Activated T-helper 2 cell treated with anti-CD3 and anti-CD28 coated beads, Interferon-gamma antibody, Interleukin-2, Interleukin-4, amounts not matched to agents 10 μg/mL and 5 μg/mL and 100 μg/mL, durations not matched to agents 14 hours and 24 hours and 36 hours (primary cell): ENCODE data around the gene C1QL1. TPM values are rescaled to one million over a fixed set of nuclear protein-coding genes. Genes with fewer than 3 reads are reported as not detected.

Source experiments
- DNase-seq: peaks from one replicate; pipeline ENCODE4 v3.0.0; 2021; ENCODE audit warnings: low spot score
- H3K27ac Mint-ChIP-seq: one replicate; pipeline ENCODE4 v1.8.0; 2021; ENCODE audit warnings: mixed read lengths
- H3K27me3 Mint-ChIP-seq: one replicate; pipeline ENCODE4 v1.8.0; 2021; ENCODE audit warnings: low read depth, mixed read lengths
- H3K36me3 Mint-ChIP-seq: one replicate; pipeline ENCODE4 v1.8.0; 2021; ENCODE audit warnings: low read depth, mixed read lengths
- H3K4me1 Mint-ChIP-seq: one replicate; pipeline ENCODE4 v1.8.0; 2021; ENCODE audit warnings: low read depth, mixed read lengths
- H3K4me3 Mint-ChIP-seq: one replicate; pipeline ENCODE4 v1.8.0; 2021; ENCODE audit warnings: low read depth, mild to moderate bottlenecking, moderate library complexity, mixed read lengths
- H3K9me3 Mint-ChIP-seq: one replicate; pipeline ENCODE4 v1.8.0; 2021; ENCODE audit warnings: mixed read lengths
- intact Hi-C: fragments of 100-400 bp; cut with micrococcal nuclease; formaldehyde crosslinking; loops from one replicate; pipeline ENCODE4 v1.15.1; 2023
- total RNA-seq: library from RNA; stranded (reverse); gene quantifications from 2 replicates; pipeline ENCODE4 v1.2.3, GENCODE V29; 2022

C1QL1 gene
- total RNA-seq, 1 donor from 2014 or later = 0.41 TPM

DNA sequence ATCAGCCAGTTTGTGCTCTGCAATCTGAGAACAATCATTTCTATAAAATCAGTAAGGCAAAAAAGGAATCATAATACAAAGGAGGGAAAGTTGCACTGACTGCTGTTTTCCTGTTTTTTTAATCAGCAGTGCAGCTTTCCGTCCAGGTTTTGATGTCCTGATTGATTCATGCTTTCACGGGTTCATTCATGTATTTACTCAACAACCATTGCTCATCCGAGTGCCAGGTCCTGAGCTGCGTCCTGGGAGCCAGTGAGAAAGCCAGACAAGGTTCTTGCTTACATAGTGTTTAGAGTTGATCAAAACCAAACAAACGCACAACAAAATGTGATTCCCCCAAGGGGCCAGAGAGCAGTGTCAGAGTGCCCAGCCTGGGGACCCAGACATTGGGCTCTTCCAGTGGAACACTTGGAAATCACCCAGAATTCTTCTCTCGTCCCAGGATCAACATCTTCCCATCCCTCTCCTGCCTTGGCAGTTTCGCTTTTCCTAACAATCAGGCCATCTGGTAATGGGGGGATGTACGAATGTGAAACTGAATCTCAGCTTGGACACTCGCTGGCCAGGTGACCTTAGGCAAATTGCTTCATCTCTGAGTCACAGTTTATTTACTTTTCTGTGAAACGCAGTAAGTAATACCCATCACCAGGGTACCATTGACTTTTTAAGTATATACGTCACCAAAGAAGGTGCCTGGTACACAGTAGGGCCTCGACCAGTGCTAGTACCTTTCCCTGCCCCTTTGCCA, 13.3 kb upstream of the C1QL1 start:
- H3K27ac Mint-ChIP-seq = no peak overlapping the region
- H3K4me3 Mint-ChIP-seq = no peak overlapping the region
- H3K27me3 Mint-ChIP-seq = peaks cover 40% of the 10 kb centered on the region
- H3K4me1 Mint-ChIP-seq = no peaks in the 10 kb centered on the region
- no peak for DNase-seq
- intact Hi-C loops = no loop called here
- H3K36me3 Mint-ChIP-seq = no peaks in the 10 kb centered on the region
- H3K9me3 Mint-ChIP-seq = peaks cover 4% of the 10 kb centered on the region

DNA sequence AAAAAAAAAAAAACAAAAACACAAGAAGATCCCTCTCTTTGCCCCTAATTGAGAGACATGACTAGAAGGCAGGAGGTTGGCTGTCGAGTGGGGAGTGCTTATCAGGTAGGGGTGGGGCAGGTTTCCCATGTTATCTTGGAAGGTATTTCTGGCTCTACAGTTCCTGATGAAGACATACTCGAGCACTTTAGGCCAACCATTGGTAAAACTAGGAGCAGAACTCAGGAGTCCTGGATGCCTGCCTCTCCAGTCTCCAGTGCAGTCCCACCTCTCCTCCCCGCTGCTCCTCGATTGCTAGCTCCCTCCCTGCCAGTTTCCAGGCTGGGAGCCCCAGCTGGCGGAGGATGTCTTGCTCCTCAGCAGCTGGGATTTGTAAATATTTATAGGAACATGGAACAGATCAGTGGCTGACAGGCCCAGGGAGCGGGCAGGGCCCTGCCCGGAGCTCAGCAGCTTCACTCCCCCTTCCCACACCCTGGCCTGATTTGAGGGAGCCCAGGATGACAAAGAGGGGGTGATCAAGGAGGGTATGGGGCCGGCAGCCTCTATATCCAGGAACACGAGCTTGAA, 11.4 kb upstream of the C1QL1 start:
- no peaks in the 10 kb centered on the region for H3K36me3 Mint-ChIP-seq
- H3K4me1 Mint-ChIP-seq = no peaks in the 10 kb centered on the region
- no peak for DNase-seq
- H3K9me3 Mint-ChIP-seq = no peaks in the 10 kb centered on the region
- intact Hi-C loops = no loop called here
- no peak overlapping the region for H3K27ac Mint-ChIP-seq
- H3K4me3 Mint-ChIP-seq = no peak overlapping the region
- H3K27me3 Mint-ChIP-seq = peaks cover 48% of the 10 kb centered on the region

DNA sequence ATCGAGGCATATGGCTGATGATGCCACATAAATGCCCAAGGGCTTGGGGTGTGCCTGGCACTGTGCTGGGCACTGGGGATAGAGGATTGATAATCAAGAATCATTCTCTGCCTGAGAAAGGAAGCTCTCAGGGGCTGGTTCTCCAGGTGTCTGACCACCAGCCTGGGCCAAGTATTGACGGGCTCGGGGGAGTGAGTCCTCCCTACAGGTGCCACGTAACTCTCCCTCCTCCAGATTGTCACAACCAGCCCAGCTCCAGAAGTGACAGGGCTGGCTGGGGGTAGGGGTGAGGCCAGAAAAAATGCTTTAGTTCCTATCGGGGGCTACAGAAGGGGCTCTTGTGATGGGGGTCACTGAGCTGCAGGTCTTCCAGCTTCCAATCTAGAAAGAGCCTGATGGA, 10.7 kb upstream of the C1QL1 start:
- no peak overlapping the region for H3K4me3 Mint-ChIP-seq
- no peaks in the 10 kb centered on the region for H3K9me3 Mint-ChIP-seq
- H3K27me3 Mint-ChIP-seq = peaks cover 51% of the 10 kb centered on the region
- H3K36me3 Mint-ChIP-seq = no peaks in the 10 kb centered on the region
- no peak overlapping the region for H3K27ac Mint-ChIP-seq
- intact Hi-C loops = no loop called here
- H3K4me1 Mint-ChIP-seq = no peaks in the 10 kb centered on the region
- no peak for DNase-seq

DNA sequence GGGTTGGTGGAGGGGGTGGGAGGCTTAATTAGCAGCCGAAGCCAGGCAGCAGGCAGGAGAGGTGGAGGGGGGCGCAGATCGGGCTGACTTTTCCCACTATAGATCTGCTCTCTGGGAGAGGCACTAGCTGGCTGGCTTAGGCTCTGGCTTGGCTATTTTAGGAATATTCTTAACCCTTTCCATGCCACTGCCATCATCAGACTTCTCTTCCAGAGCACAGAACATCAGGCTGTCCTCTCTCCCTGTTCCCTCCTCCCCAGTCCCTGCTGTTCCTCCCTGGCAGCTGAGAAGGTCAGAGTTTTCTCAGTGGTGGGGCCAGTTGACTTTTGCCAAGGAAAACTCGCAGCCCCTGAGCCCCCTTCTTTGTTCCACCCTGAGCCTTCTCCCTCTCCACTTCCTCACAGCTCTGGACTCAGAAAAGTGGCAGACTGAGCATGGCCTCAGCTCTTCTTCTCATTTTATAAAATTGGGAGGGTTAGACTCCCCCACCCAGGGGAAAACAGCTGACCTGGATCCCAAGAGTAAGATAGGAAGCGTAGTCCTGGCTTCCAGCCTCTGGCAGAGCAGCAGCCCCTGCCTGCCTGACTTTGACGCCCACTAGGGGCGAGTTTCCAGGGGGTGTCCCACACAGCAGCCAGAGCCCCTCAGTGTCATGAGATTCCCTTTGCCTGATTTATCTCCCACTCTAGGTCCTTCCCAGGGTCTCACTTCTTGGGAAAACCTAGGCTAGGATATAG, 9.9 kb upstream of the C1QL1 start:
- H3K36me3 Mint-ChIP-seq = no peaks in the 10 kb centered on the region
- H3K27ac Mint-ChIP-seq = no peak overlapping the region
- no peaks in the 10 kb centered on the region for H3K9me3 Mint-ChIP-seq
- H3K4me3 Mint-ChIP-seq = no peak overlapping the region
- DNase-seq = no peak
- no peaks in the 10 kb centered on the region for H3K4me1 Mint-ChIP-seq
- intact Hi-C loops = no loop called here
- H3K27me3 Mint-ChIP-seq = peaks cover 51% of the 10 kb centered on the region

DNA sequence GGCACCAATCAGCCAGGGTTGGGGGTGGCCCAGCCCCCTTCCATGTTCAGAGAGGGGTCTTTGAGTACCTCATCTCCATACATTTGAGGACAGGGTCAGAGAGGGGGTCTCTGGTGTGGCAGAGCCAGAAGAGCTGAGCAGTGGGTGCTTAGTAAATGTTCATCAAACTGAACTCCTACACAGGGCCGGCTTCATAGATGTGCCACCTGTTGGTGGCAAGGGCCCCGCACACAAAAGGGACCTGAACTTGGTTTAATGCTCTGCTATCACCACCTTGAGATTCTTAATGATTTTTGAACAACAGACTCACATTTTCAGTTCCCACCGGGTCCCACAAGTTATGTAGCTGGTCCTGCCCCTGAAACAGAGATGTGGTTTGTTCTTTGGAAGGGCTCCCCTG, 9.0 kb upstream of the C1QL1 start:
- peaks cover 45% of the 10 kb centered on the region for H3K27me3 Mint-ChIP-seq
- intact Hi-C loops = no loop called here
- H3K36me3 Mint-ChIP-seq = no peaks in the 10 kb centered on the region
- H3K27ac Mint-ChIP-seq = no peak overlapping the region
- H3K9me3 Mint-ChIP-seq = no peaks in the 10 kb centered on the region
- no peak for DNase-seq
- no peak overlapping the region for H3K4me3 Mint-ChIP-seq
- H3K4me1 Mint-ChIP-seq = peaks cover 7% of the 10 kb centered on the region

DNA sequence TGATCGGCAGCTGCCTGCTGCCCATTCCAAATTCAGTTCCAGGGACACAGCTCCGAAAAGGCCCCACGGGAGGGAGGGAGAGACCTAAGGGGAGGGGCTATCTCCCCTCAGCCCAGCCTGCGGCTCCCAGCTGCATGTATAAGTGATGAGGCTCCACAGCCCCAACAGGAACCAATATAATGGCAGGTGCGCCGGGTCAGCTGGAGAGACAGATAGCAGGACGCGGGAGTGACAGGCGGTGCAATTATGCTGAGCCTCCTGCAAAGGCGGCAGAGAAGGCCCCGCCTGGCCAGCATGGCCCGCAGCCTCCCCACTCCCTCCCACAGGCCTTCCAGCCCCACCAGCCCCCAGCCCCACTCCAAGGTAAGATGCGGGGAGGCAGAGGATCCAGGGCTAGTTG, 8.1 kb upstream of the C1QL1 start:
- Mint-ChIP-seq H3K9me3 (no peaks in the 10 kb centered on the region), H3K4me3 (no peak overlapping the region), H3K27ac (no peak overlapping the region), H3K27me3 (peaks cover 41% of the 10 kb centered on the region), H3K4me1 (peaks cover 12% of the 10 kb centered on the region), H3K36me3 (no peaks in the 10 kb centered on the region)
- no peak for DNase-seq
- intact Hi-C loops = no loop called here

DNA sequence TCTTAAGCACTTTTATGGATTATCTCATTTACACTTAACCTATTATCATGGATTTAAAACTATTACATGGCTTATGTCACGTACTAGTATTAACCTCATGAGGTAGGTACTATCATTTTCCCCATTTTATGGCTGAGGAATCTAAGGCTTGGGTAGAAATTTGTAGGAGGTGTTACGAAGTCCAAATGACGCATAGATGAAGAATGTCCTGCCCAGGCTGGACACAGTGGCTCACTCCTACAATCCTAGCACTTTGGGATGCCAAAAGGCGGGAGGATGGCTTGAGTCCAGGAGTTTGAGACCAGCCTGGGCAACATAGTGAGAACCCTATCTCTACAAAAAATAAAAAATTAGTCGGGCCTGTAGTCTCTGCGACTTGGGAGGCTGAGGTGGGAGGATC, 4.8 kb upstream of the C1QL1 start:
- no peak for DNase-seq
- Mint-ChIP-seq H3K9me3 (no peaks in the 10 kb centered on the region), H3K27ac (no peak overlapping the region), H3K4me1 (peaks cover 25% of the 10 kb centered on the region), H3K36me3 (no peaks in the 10 kb centered on the region), H3K4me3 (no peak overlapping the region), H3K27me3 (peaks cover 48% of the 10 kb centered on the region)
- intact Hi-C loops = no loop called here

DNA sequence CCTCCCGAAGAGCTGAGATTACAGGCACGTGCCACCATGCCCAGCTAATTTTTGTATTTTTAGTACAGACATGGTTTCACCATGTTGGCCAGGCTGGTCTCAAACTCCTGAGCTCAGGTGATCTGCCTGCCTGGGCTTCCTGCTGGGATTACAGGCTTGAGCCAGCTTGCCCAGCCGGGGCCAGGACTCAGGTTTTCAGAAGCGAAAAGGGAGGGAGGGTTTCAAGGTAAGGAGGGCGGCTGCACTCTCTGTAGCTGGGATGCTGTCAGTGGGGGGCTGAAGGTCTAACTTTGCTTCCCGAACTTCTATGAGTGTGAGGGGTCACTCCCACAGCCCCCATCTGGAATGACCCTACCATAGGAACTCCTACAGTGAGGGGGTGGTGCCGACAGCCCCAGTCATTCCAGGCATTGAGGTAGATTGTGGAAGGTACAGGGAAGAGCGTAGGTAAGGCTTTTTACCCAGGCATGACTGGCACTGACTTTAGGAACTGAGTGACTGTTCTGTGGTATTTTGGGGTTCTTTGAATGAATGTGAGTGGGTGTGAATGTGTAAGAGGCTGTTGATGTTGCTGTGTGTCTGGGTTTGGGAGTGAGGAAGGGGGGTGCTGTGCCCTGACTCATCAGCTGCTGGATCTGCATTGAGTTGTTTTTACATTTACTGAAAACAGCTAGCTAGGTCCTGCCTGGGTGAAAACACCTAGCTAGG, 3.8 kb upstream of the C1QL1 start:
- DNase-seq = no peak
- H3K36me3 Mint-ChIP-seq = no peaks in the 10 kb centered on the region
- no peak overlapping the region for H3K4me3 Mint-ChIP-seq
- intact Hi-C loops = no loop called here
- no peaks in the 10 kb centered on the region for H3K9me3 Mint-ChIP-seq
- H3K27me3 Mint-ChIP-seq = peaks cover 47% of the 10 kb centered on the region
- H3K27ac Mint-ChIP-seq = peak overlapping the region; percentile 3
- H3K4me1 Mint-ChIP-seq = peaks cover 26% of the 10 kb centered on the region

DNA sequence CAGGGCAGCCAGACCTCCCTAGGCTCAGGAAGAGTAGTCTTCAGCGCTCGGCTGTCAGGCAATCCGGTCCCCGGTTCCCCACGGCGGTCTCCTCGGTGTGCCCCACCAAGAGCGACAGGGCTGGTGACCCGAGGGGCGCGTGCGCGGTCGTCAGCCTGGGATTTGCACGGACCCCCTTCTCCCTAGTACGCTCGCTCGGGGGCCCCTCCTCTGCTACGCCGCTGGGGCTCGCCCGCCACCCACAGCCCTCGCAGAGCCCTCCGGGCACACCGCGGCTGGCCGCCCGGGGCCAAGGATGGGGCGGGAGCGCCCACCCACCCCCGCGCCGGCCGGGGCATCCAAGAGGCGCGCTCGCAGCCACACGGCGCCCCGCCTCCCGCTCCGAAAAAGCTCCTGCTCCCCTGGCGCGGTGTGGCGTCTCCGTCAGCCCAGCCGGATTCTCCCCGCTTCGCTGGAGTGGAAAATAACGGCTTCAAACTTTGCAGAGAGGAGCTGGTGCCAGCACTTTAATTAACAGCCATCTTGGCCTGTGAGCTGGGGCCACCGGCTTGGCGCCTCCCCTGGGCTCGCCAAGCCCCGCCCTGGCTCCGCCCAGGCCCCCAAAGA, 2.1 kb upstream of the C1QL1 start:
- peaks cover 53% of the 10 kb centered on the region for H3K27me3 Mint-ChIP-seq
- intact Hi-C loops = no loop called here

DNA sequence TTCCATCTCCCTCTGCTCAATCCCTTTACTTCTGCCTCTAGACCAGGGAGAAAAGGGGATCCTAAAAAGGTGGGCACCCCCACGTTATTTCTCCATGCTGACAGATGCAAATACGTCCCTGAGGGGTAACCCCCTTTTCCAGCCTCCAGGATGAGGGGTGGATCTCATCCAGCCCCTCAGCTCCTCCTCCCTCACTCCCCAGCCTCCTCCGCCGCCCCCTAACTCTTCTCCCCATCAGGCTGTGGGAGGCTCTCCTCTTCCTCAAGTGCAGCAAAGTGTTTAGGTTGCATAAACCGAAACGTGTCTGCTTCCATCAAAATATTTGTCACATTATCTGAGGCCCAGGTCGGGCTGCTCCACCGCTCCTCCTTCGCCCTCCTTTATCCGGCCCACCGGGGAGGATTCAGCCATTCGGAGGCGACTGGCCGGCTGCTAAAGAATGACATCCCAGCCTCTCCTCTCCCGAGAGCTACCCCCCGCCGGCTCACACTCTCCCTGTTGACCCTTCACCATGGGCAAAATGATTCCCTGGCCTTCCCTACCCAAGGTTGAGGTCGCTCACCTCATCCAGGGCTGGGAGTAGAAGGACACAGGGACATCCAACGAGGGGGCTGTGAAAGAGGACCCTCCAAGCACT, 1.2 kb upstream of the C1QL1 start:
- Mint-ChIP-seq H3K9me3 (no peaks in the 10 kb centered on the region), H3K4me1 (peaks cover 30% of the 10 kb centered on the region)

More for the DNA sequence above, 2.1 kb upstream of the C1QL1 start:
- no peak for DNase-seq
- Mint-ChIP-seq H3K4me1 (peaks cover 30% of the 10 kb centered on the region), H3K4me3 (peak overlapping the region; percentile 56), H3K27ac (no peak overlapping the region), H3K9me3 (no peaks in the 10 kb centered on the region), H3K36me3 (peaks cover 4% of the 10 kb centered on the region)

DNA sequence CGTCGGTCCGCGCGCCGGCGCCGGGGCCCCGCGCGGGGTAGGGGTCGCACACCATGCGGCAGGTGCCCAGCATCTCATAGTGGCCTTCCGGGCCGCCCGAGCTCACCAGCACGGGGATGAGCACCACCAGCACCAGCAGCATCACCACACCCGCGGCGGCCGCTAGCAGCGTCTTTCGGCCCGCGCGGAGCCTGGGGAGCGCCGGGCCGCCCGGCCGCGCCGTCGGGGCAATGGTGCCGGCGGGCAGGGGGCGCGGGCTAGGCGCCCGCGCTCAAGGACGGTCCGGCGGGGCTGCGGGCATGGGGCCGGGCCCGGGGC, 237 bp downstream of the C1QL1 start:
- Mint-ChIP-seq H3K27ac (no peak overlapping the region), H3K4me3 (no peak overlapping the region), H3K36me3 (peaks cover 4% of the 10 kb centered on the region), H3K9me3 (no peaks in the 10 kb centered on the region), H3K27me3 (peaks cover 65% of the 10 kb centered on the region), H3K4me1 (peaks cover 30% of the 10 kb centered on the region)
- DNase-seq = no peak
- intact Hi-C loops = loop anchor here (2.0 to 5.0 kb wide), 2 partner anchors 21 to 49 kb away; partner anchors contain the start of gene KIF18B

More for the DNA sequence above, 1.2 kb upstream of the C1QL1 start:
- Mint-ChIP-seq H3K27me3 (peaks cover 54% of the 10 kb centered on the region), H3K27ac (no peak overlapping the region), H3K36me3 (peaks cover 4% of the 10 kb centered on the region), H3K4me3 (peak overlapping the region; percentile 77)
- intact Hi-C loops = loop anchor here (2.0 to 5.0 kb wide), 2 partner anchors 22 to 48 kb away; partner anchors contain the start of gene KIF18B
- no peak for DNase-seq
